Measurements from ENCODE around the gene SLC9A1. TPM values are rescaled to one million over a fixed set of nuclear protein-coding genes. Genes with fewer than 3 reads are reported as not detected.
"Not testable (repeated sequence)": the region's sequence is repeated elsewhere in the genome, so short reads cannot be mapped to it uniquely, and the experiment has no call there.

The SLC9A1 gene
- total RNA-seq (1 to 10 TPM; 5.9 to 7.5 TPM), polyA plus RNA-seq (ENCODE audit: insufficient read length in 2 of 2) (10 to 100 TPM; 23.2 to 24.5 TPM)
- long read RNA-seq, donor 1, result 0 reads
- long read RNA-seq, donor 2, result 0 reads
- long read RNA-seq, donor 3, full-length matches to known transcripts, result 2 of 2 reads
- long read RNA-seq, donor 3, partial matches to known transcripts, result 0 of 2 reads
- long read RNA-seq, donor 3, other reads (novel, unspliced or antisense), result 0 of 2 reads
- long read RNA-seq, donor 4, full-length matches to known transcripts, result 2 of 2 reads
- long read RNA-seq, donor 4, partial matches to known transcripts, result 0 of 2 reads
- long read RNA-seq, donor 4, other reads (novel, unspliced or antisense), result 0 of 2 reads

GRCh38 chr1:27154991-27155781 is at the start of gene SLC9A1:
TSS of gene SLC9A1 (minus strand) at chr1:27155125. CDS start at chr1:27154334, 791 bp downstream.
- Histone ChIP-seq H3K27ac (ENCODE audit: low read depth, low read length) (peak within 1 kb of the TSS; percentile 84), H3K4me1 (ENCODE audit: control insufficient read depth, insufficient read depth, low read length) (peaks cover 33% of the 10 kb centered on the region), H3K36me3 (ENCODE audit: control insufficient read depth, insufficient read depth, low read length) (no peaks in the 10 kb centered on the region), H3K27me3 (ENCODE audit: control insufficient read depth, insufficient read depth, low read length) (no peaks in the 10 kb centered on the region), H3K9me3 (ENCODE audit: control insufficient read depth, insufficient read depth, low read length) (no peaks in the 10 kb centered on the region), H3K4me3 (ENCODE audit: low read depth, low read length) (peak within 1 kb of the TSS; percentile 67)
- peak; percentile 71 to 97 (median 84) for DNase-seq (ENCODE audit: low read depth in 4 of 6, low spot score in 6 of 6)
- 5% methylated on average over 27 of the region's 40 CpGs for WGBS (ENCODE audit: insufficient coverage)

- Histone ChIP-seq H3K9me3 (ENCODE audit: control insufficient read depth, insufficient read depth, low read length) (no peaks in the 10 kb centered on the region), H3K4me3 (ENCODE audit: low read depth, low read length) (no peak overlapping the region), H3K4me1 (ENCODE audit: control insufficient read depth, insufficient read depth, low read length) (no peaks in the 10 kb centered on the region), H3K36me3 (ENCODE audit: control insufficient read depth, insufficient read depth, low read length) (no peaks in the 10 kb centered on the region), H3K27ac (ENCODE audit: low read depth, low read length) (no peak overlapping the region), H3K27me3 (ENCODE audit: control insufficient read depth, insufficient read depth, low read length) (no peaks in the 10 kb centered on the region)
- WGBS (ENCODE audit: insufficient coverage), result no CpG with 5 or more reads among the region's 1 CpG
- DNase-seq (ENCODE audit: low read depth in 4 of 6, low spot score in 6 of 6), result no peak
Observed at GRCh38 chr1:27203946-27204345, 49.0 kb upstream of the SLC9A1 start.

- Histone ChIP-seq H3K27me3 (ENCODE audit: control insufficient read depth, insufficient read depth, low read length) (no peaks in the 10 kb centered on the region), H3K27ac (ENCODE audit: low read depth, low read length) (no peak overlapping the region), H3K36me3 (ENCODE audit: control insufficient read depth, insufficient read depth, low read length) (no peaks in the 10 kb centered on the region), H3K4me1 (ENCODE audit: control insufficient read depth, insufficient read depth, low read length) (no peaks in the 10 kb centered on the region), H3K9me3 (ENCODE audit: control insufficient read depth, insufficient read depth, low read length) (no peaks in the 10 kb centered on the region), H3K4me3 (ENCODE audit: low read depth, low read length) (no peak overlapping the region)
- no peak for DNase-seq (ENCODE audit: low read depth in 4 of 6, low spot score in 6 of 6)
- WGBS (ENCODE audit: insufficient coverage), result 93% methylated on average over 24 of the region's 24 CpGs
Observed at GRCh38 chr1:27201295-27201694, 46.4 kb upstream of the SLC9A1 start.

- no peaks in the 10 kb centered on the region for H3K9me3 ChIP-seq (ENCODE audit: control insufficient read depth, insufficient read depth, low read length)
- H3K4me3 ChIP-seq (ENCODE audit: low read depth, low read length), result no peak overlapping the region
- DNase-seq (ENCODE audit: low read depth in 4 of 6, low spot score in 6 of 6), result no peak
- no peaks in the 10 kb centered on the region for H3K27me3 ChIP-seq (ENCODE audit: control insufficient read depth, insufficient read depth, low read length)
- no CpG with 5 or more reads among the region's 1 CpG for WGBS (ENCODE audit: insufficient coverage)
- H3K27ac ChIP-seq (ENCODE audit: low read depth, low read length), result no peak overlapping the region
- H3K36me3 ChIP-seq (ENCODE audit: control insufficient read depth, insufficient read depth, low read length), result no peaks in the 10 kb centered on the region
- H3K4me1 ChIP-seq (ENCODE audit: control insufficient read depth, insufficient read depth, low read length), result no peaks in the 10 kb centered on the region
Observed at GRCh38 chr1:27193194-27193593, 38.3 kb upstream of the SLC9A1 start.

GRCh38 chr1:27192039-27192529 is 37.2 kb upstream of the SLC9A1 start:
- no peaks in the 10 kb centered on the region for H3K27me3 ChIP-seq (ENCODE audit: control insufficient read depth, insufficient read depth, low read length)
- WGBS (ENCODE audit: insufficient coverage), result 49% methylated on average over 2 of the region's 8 CpGs

GRCh38 chr1:27184665-27185064 is 29.7 kb upstream of the SLC9A1 start:
- H3K36me3 ChIP-seq (ENCODE audit: control insufficient read depth, insufficient read depth, low read length); H3K27me3 ChIP-seq (ENCODE audit: control insufficient read depth, insufficient read depth, low read length); H3K9me3 ChIP-seq (ENCODE audit: control insufficient read depth, insufficient read depth, low read length); H3K4me1 ChIP-seq (ENCODE audit: control insufficient read depth, insufficient read depth, low read length); DNase-seq (ENCODE audit: low read depth in 4 of 6, low spot score in 6 of 6); H3K27ac ChIP-seq (ENCODE audit: low read depth, low read length); H3K4me3 ChIP-seq (ENCODE audit: low read depth, low read length): not testable (repeated sequence)
- WGBS (ENCODE audit: insufficient coverage), result 85% methylated on average over 3 of the region's 3 CpGs

More at GRCh38 chr1:27192039-27192529, 37.2 kb upstream of the SLC9A1 start:
- no peak overlapping the region for H3K27ac ChIP-seq (ENCODE audit: low read depth, low read length)
- H3K36me3 ChIP-seq (ENCODE audit: control insufficient read depth, insufficient read depth, low read length), result no peaks in the 10 kb centered on the region
- H3K9me3 ChIP-seq (ENCODE audit: control insufficient read depth, insufficient read depth, low read length), result no peaks in the 10 kb centered on the region
- H3K4me3 ChIP-seq (ENCODE audit: low read depth, low read length), result no peak overlapping the region
- DNase-seq (ENCODE audit: low read depth in 4 of 6, low spot score in 6 of 6), result no peak
- no peaks in the 10 kb centered on the region for H3K4me1 ChIP-seq (ENCODE audit: control insufficient read depth, insufficient read depth, low read length)

GRCh38 chr1:27179979-27180378 is 25.1 kb upstream of the SLC9A1 start:
- Histone ChIP-seq H3K4me3 (ENCODE audit: low read depth, low read length) (no peak overlapping the region), H3K27me3 (ENCODE audit: control insufficient read depth, insufficient read depth, low read length) (no peaks in the 10 kb centered on the region), H3K36me3 (ENCODE audit: control insufficient read depth, insufficient read depth, low read length) (no peaks in the 10 kb centered on the region), H3K9me3 (ENCODE audit: control insufficient read depth, insufficient read depth, low read length) (peaks cover 6% of the 10 kb centered on the region), H3K4me1 (ENCODE audit: control insufficient read depth, insufficient read depth, low read length) (no peaks in the 10 kb centered on the region), H3K27ac (ENCODE audit: low read depth, low read length) (no peak overlapping the region)
- DNase-seq (ENCODE audit: low read depth in 4 of 6, low spot score in 6 of 6), result no peak
- 71% methylated on average over 2 of the region's 3 CpGs for WGBS (ENCODE audit: insufficient coverage)

- Histone ChIP-seq H3K36me3 (ENCODE audit: control insufficient read depth, insufficient read depth, low read length) (no peaks in the 10 kb centered on the region), H3K4me1 (ENCODE audit: control insufficient read depth, insufficient read depth, low read length) (no peaks in the 10 kb centered on the region), H3K9me3 (ENCODE audit: control insufficient read depth, insufficient read depth, low read length) (peaks cover 6% of the 10 kb centered on the region), H3K4me3 (ENCODE audit: low read depth, low read length) (no peak overlapping the region), H3K27ac (ENCODE audit: low read depth, low read length) (no peak overlapping the region), H3K27me3 (ENCODE audit: control insufficient read depth, insufficient read depth, low read length) (no peaks in the 10 kb centered on the region)
- DNase-seq (ENCODE audit: low read depth in 4 of 6, low spot score in 6 of 6), result no peak
Observed at GRCh38 chr1:27179379-27179778, 24.5 kb upstream of the SLC9A1 start.

- H3K4me3 ChIP-seq (ENCODE audit: low read depth, low read length), result no peak overlapping the region
- no peaks in the 10 kb centered on the region for H3K27me3 ChIP-seq (ENCODE audit: control insufficient read depth, insufficient read depth, low read length)
- peaks cover 2% of the 10 kb centered on the region for H3K9me3 ChIP-seq (ENCODE audit: control insufficient read depth, insufficient read depth, low read length)
- DNase-seq (ENCODE audit: low read depth in 4 of 6, low spot score in 6 of 6), result no peak
- H3K36me3 ChIP-seq (ENCODE audit: control insufficient read depth, insufficient read depth, low read length), result no peaks in the 10 kb centered on the region
- H3K4me1 ChIP-seq (ENCODE audit: control insufficient read depth, insufficient read depth, low read length), result no peaks in the 10 kb centered on the region
- no peak overlapping the region for H3K27ac ChIP-seq (ENCODE audit: low read depth, low read length)
- WGBS (ENCODE audit: insufficient coverage), result 92% methylated on average over 26 of the region's 26 CpGs
Observed at GRCh38 chr1:27176954-27177353, 22.0 kb upstream of the SLC9A1 start.

Data from spinal cord (tissue), 10 donors.